ENCODE measurements around the gene HHIPL1. TPM values are rescaled to one million over a fixed set of nuclear protein-coding genes. Genes with fewer than 3 reads are reported as not detected.

The HHIPL1 gene
- total RNA-seq, 3 donors from 2014 or later, result 0.26 to 3.2 (median 1.1) TPM

DNA sequence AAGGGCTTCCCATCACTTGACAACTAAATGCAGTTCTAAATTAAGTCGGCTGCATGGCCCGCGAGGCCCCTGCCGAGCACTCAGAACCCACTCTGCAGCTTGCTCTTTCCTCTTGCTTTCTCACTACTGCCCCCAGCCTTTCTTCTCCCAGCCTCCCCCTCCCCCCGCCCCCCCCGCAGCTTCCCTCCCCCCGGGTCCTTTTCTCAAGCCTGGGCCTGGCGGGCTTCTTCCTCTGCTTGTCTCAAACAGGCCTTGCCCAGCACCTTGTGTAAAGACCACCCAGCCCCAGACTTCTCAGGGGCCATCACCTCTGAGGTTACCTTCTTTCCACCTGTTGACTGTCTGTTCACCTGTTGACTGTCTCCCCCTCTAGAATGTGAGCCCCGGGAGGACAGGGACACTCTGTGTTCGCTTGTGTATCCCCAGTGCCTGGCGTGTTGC, 40.2 kb downstream of the HHIPL1 start:
- no peak for TF ChIP-seq CTCF (IDR thresholded peaks at IDR 0.05)
- H3K4me3 ChIP-seq, result no peak overlapping the region
- ATAC-seq (no peak), DNase-seq (no peak)
- H3K36me3 ChIP-seq (ENCODE audit: low read depth), result no peaks in the 10 kb centered on the region
- peaks cover 14% of the 10 kb centered on the region for H3K4me1 ChIP-seq (ENCODE audit: low read depth)
- intact Hi-C loops (cut with DNase I, micrococcal nuclease), result no loop called here
- H3K9me3 ChIP-seq, result no peaks in the 10 kb centered on the region

DNA sequence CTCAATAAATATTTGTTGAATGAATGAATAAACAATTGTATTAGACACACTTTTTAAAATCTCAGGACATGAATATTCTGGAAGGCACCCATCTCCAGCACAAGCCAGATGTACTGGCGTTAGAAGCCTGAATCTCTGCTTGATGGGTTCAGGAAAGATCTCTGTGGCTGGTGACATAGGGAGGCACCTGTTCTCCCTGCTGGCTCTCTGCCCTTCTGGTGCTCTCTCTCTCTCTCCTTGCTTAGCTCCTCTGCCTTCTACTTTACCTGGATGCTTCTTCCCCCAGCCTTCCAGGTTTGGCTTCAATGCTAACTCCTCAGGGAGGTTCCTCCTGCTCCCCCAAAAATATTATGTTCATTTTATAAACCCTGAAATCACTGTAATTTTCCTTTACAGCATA, 40.7 kb downstream of the HHIPL1 start:
- ATAC-seq, result no peak
- no peak for DNase-seq
- TF ChIP-seq CTCF (IDR thresholded peaks at IDR 0.05), result no peak
- intact Hi-C loops (cut with DNase I, micrococcal nuclease), result no loop called here
- Histone ChIP-seq H3K4me3 (no peak overlapping the region), H3K36me3 (ENCODE audit: low read depth) (no peaks in the 10 kb centered on the region), H3K4me1 (ENCODE audit: low read depth) (peaks cover 14% of the 10 kb centered on the region), H3K9me3 (no peaks in the 10 kb centered on the region)

DNA sequence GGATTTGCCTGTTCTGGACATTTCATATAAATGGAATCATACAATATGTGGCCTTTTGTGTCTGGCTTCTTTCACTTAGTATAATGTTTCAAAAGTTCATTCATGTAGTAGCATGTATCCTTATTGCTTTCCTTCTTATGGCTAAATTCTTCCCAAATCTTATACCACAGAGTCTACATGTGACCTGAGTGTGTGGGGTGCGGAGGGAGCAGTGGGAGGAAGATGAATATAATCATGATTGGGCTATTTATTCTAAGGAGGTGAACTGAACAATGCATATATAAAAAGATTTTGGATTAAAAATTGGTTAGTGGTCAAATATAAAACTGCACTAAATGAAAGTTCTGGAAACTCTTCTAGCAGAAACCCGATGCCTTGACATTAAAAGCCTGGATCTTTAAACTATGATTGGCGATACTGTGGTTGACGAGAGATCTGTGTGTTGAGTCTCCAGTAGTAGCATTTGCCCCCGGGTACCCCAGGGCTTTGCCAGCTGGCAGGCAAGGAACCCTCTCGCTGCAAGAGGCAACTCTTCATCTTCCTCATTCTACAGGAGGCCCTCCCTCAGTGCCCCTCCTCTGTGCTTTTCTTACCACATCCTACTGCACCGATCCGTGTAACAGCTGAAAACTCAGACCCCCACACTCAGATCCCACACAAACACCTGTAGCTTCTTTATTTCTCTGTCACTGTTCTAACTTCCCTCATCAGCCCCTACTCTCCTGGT, 41.8 kb downstream of the HHIPL1 start:
- intact Hi-C loops (cut with DNase I, micrococcal nuclease), result no loop called here
- Histone ChIP-seq H3K4me3 (no peak overlapping the region), H3K4me1 (ENCODE audit: low read depth) (peaks cover 14% of the 10 kb centered on the region), H3K36me3 (ENCODE audit: low read depth) (no peaks in the 10 kb centered on the region), H3K9me3 (no peaks in the 10 kb centered on the region)
- DNase-seq (no peak), ATAC-seq (no peak)
- TF ChIP-seq CTCF (IDR thresholded peaks at IDR 0.05), result no peak

- H3K36me3 ChIP-seq (ENCODE audit: low read depth), result no peaks in the 10 kb centered on the region
- no peak for ATAC-seq
- intact Hi-C loops (cut with DNase I, micrococcal nuclease), result no loop called here
- peak; percentile 53 for TF ChIP-seq CTCF (IDR thresholded peaks at IDR 0.05)
- peak in 1 of 3 donors; percentile 47 for DNase-seq
- H3K4me3 ChIP-seq, result no peak overlapping the region
- H3K9me3 ChIP-seq, result no peaks in the 10 kb centered on the region
- H3K4me1 ChIP-seq (ENCODE audit: low read depth), result peaks cover 14% of the 10 kb centered on the region
These were observed 42.6 kb downstream of the HHIPL1 start for GRCh38 chr14:99687284-99688209.

- TF ChIP-seq CTCF (IDR thresholded peaks at IDR 0.05), result no peak
- Histone ChIP-seq H3K4me3 (no peak overlapping the region), H3K9me3 (no peaks in the 10 kb centered on the region), H3K36me3 (ENCODE audit: low read depth) (no peaks in the 10 kb centered on the region), H3K4me1 (ENCODE audit: low read depth) (peaks cover 8% of the 10 kb centered on the region)
- ATAC-seq (no peak), DNase-seq (no peak)
- intact Hi-C loops (cut with DNase I, micrococcal nuclease), result no loop called here
These were observed 43.3 kb downstream of the HHIPL1 start for GRCh38 chr14:99688210-99688581.
